HEK293 (cell line): ENCODE measurements around the gene SLC14A1.

ENCODE experiments used
- CTCF ChIA-PET: fragments of 350-600 bp; formaldehyde crosslinking; extraction: SDS; loops from one replicate; lab custom pipeline; 2021; ENCODE audit warnings: antibody characterized with exemption; lab: Yijun Ruan, JAX
- POLR2A ChIA-PET: fragments of 300-600 bp; formaldehyde crosslinking; extraction: SDS; loops from one replicate; lab custom pipeline; 2020; ENCODE audit warnings: antibody characterized with exemption, inconsistent platforms; lab: Yijun Ruan, JAX
- H3K27ac ChIP-seq: fragments of 200-500 bp; sonication (Bioruptor generic); 2 replicates; pipeline ENCODE4 v1.5.1; 2014; ENCODE audit warnings: low read depth, low read length, control low read depth, inconsistent platforms; ENCODE audit errors: extremely low read depth
- H3K36me3 ChIP-seq, 2 experiments: fragments of 200-500 bp in 1 of 2; sonication (Bioruptor generic) in 1 of 2; 1 replicate in 1 of 2; 2 replicates in 1 of 2; pipeline ENCODE4 v1.5.1; 2014 to 2017; ENCODE audit warnings: inconsistent platforms in 2 of 2, low read length in 2 of 2; ENCODE audit not compliant: control insufficient read depth in 2 of 2, insufficient read depth in 1 of 2
- H3K4me1 ChIP-seq: fragments of 200-500 bp; sonication (Bioruptor generic); 2 replicates; pipeline ENCODE4 v1.5.1; 2014; ENCODE audit warnings: mild to moderate bottlenecking, low read length, inconsistent platforms; ENCODE audit not compliant: control insufficient read depth, insufficient read depth
- H3K4me3 ChIP-seq: 2 replicates; pipeline ENCODE4 v1.5.1; 2011; ENCODE audit warnings: low read depth, mild to moderate bottlenecking, control low read depth, low read length, moderate library complexity
- H3K9me3 ChIP-seq: fragments of 200-500 bp; sonication (Bioruptor generic); 2 replicates; pipeline ENCODE4 v1.5.1; 2014; ENCODE audit warnings: low read depth, low read length, inconsistent platforms; ENCODE audit not compliant: control insufficient read depth, insufficient read depth
- FEZF1 ChIP-seq: fragments of 450-650 bp; formaldehyde crosslinking; IDR thresholded peaks from 2 replicates; pipeline ENCODE4 v1.5.1; 2016; ENCODE audit warnings: missing biosample characterization, missing genetic modification characterization
- MEIS1 ChIP-seq: sonication (generic); formaldehyde crosslinking; IDR thresholded peaks from 2 replicates; pipeline ENCODE4 v1.8.1; 2022; ENCODE audit warnings: missing genetic modification reagents, mild to moderate bottlenecking, borderline replicate concordance
- ZIC2 ChIP-seq: fragments of 450-650 bp; formaldehyde crosslinking; IDR thresholded peaks from 2 replicates; pipeline ENCODE4 v1.5.1; 2016; ENCODE audit warnings: missing biosample characterization, missing genetic modification characterization
- ZNF19 ChIP-seq: fragments of 450-650 bp; formaldehyde crosslinking; IDR thresholded peaks from 2 replicates; pipeline ENCODE4; 2016; ENCODE audit warnings: missing biosample characterization, missing genetic modification characterization, low read depth
- ZNF292 ChIP-seq: fragments of 450-650 bp; formaldehyde crosslinking; IDR thresholded peaks from 2 replicates; pipeline ENCODE4 v1.5.1; 2016; ENCODE audit warnings: low read depth, missing biosample characterization, missing genetic modification characterization, borderline replicate concordance
- ZNF335 ChIP-seq: fragments of 450-650 bp; formaldehyde crosslinking; conservative IDR thresholded peaks from 2 replicates; pipeline ENCODE4 v1.5.1; 2016; ENCODE audit warnings: missing biosample characterization, missing genetic modification characterization
- ZNF391 ChIP-seq: fragments of 450-650 bp; formaldehyde crosslinking; IDR thresholded peaks from 2 replicates; pipeline ENCODE4 v1.5.1; 2016; ENCODE audit warnings: low read depth, missing biosample characterization, missing genetic modification characterization, borderline replicate concordance
- ZNF521 ChIP-seq: fragments of 450-650 bp; formaldehyde crosslinking; IDR thresholded peaks from 2 replicates; pipeline ENCODE4 v1.5.1; 2017; ENCODE audit warnings: missing biosample characterization, mild to moderate bottlenecking, missing genetic modification characterization
- ZNF549 ChIP-seq: fragments of 450-650 bp; IDR thresholded peaks from 2 replicates; pipeline ENCODE4 v1.5.1; 2018; ENCODE audit warnings: missing biosample characterization, missing genetic modification characterization, mild to moderate bottlenecking, inconsistent platforms, moderate library complexity
- ZNF596 ChIP-seq: fragments of 450-650 bp; IDR thresholded peaks from 2 replicates; pipeline ENCODE4 v1.5.0; 2018; ENCODE audit warnings: missing biosample characterization, mild to moderate bottlenecking, missing genetic modification characterization, moderate library complexity
- ZNF654 ChIP-seq: fragments of 450-650 bp; formaldehyde crosslinking; IDR thresholded peaks from 2 replicates; pipeline ENCODE4 v1.5.1; 2016; ENCODE audit warnings: low read depth, missing biosample characterization, missing genetic modification characterization

The SLC14A1 gene

GRCh38 chr18:45801416-45802004, 77.5 kb downstream of the SLC14A1 start:
- Histone ChIP-seq H3K4me3 (no peak overlapping the region), H3K36me3 (no peaks in the 10 kb centered on the region), H3K27ac (no peak overlapping the region), H3K9me3 (no peaks in the 10 kb centered on the region; the same call in 1 of the 2 replicates), H3K4me1 (no peaks in the 10 kb centered on the region)
- ChIA-PET POLR2A (interaction anchor here (0.6 kb wide), 1 partner anchor 24 kb away, joined by 4 read pairs; the partner anchor contains the start of gene SIGLEC15), CTCF (interaction anchor here (0.7 to 1.6 kb wide), 3 partner anchors 79 to 826 kb away, joined by 3 to 4 read pairs (median 4); no protein-coding TSS in a partner anchor)
- TF ChIP-seq ZNF292 (tag by site-specific recombination) (no peak), ZNF521 (no peak), FEZF1 (no peak), ZNF391 (tag by site-specific recombination) (no peak), ZNF335 (tag by site-specific recombination) (no peak), ZNF596 (tag by site-specific recombination) (no peak), ZNF549 (tag by site-specific recombination) (no peak), ZNF19 (tag by site-specific recombination) (no peak), ZIC2 (tag by site-specific recombination) (no peak), MEIS1 (CRISPR knock-in tag) (no peak), ZNF654 (tag by site-specific recombination) (no peak)
- TF ChIP-seq, all 188 proteins: peak for 0
